ENCODE measurements around the gene FTO. TPM values are rescaled to one million over a fixed set of nuclear protein-coding genes. Genes with fewer than 3 reads are reported as not detected.
A peak's percentile ranks its signal among the peaks of the same experiment; 100 is the strongest.

FTO gene
- total and polyA plus RNA-seq, 3 donors from 2014 or later: 32.4 to 64.7 (median 50.3) TPM

- no peak overlapping the region for H3K4me3 ChIP-seq
- TF ChIP-seq, protein P1, sequence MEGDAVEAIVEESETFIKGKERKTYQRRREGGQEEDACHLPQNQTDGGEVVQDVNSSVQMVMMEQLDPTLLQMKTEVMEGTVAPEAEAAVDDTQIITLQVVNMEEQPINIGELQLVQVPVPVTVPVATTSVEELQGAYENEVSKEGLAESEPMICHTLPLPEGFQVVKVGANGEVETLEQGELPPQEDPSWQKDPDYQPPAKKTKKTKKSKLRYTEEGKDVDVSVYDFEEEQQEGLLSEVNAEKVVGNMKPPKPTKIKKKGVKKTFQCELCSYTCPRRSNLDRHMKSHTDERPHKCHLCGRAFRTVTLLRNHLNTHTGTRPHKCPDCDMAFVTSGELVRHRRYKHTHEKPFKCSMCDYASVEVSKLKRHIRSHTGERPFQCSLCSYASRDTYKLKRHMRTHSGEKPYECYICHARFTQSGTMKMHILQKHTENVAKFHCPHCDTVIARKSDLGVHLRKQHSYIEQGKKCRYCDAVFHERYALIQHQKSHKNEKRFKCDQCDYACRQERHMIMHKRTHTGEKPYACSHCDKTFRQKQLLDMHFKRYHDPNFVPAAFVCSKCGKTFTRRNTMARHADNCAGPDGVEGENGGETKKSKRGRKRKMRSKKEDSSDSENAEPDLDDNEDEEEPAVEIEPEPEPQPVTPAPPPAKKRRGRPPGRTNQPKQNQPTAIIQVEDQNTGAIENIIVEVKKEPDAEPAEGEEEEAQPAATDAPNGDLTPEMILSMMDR (IDR thresholded peaks at IDR 0.05): no peak
- no peak for TF ChIP-seq POLR2A (IDR thresholded peaks at IDR 0.05)
- H3K27me3 ChIP-seq: no peaks in the 10 kb centered on the region
- DNase-seq: no peak
- H3K4me1 ChIP-seq: no peaks in the 10 kb centered on the region
- intact Hi-C loops (cut with DNase I; ENCODE audit: low total_unique reads): no loop called here
- H3K27ac ChIP-seq: no peak overlapping the region
- WGBS, 2 donors: 80% methylated on average over 9 of the region's 9 CpGs
- H3K9me3 ChIP-seq: no peaks in the 10 kb centered on the region
- no peaks in the 10 kb centered on the region for H3K36me3 ChIP-seq (ENCODE audit: low read depth, missing control alignments)
Observed at GRCh38 chr16:53891409-53892139, 187.6 kb downstream of the FTO start.

DNA sequence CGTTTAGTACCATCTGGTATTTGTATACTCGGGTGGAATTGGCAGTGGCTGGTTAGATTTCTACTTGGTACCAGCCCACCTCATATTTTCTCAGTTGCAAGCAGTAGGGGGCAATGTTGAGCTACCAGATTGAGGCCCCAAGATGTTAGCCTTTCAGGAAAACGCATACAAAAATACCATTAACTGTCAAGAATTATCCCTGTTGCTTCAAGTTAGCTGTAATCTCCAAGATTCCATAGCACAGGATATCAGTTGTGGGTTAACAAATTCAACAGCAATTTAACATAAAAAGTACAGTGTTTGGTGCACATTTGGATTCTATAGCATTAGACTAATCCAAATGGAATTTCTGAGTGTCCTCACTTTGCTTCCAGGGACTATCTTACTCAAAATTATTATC is 188.2 kb downstream of the FTO start:
- 37 to 47% methylated on average over 3 of the region's 3 CpGs for WGBS, 2 donors
- TF ChIP-seq POLR2A (IDR thresholded peaks at IDR 0.05): no peak
- TF ChIP-seq, protein P1 (IDR thresholded peaks at IDR 0.05): peak; percentile 42 to 63 (median 61)
- Histone ChIP-seq H3K4me3 (no peak overlapping the region), H3K9me3 (no peaks in the 10 kb centered on the region), H3K36me3 (ENCODE audit: low read depth, missing control alignments) (no peaks in the 10 kb centered on the region), H3K4me1 (no peaks in the 10 kb centered on the region), H3K27ac (no peak overlapping the region), H3K27me3 (no peaks in the 10 kb centered on the region)
- DNase-seq: peak; percentile 65
- intact Hi-C loops (cut with DNase I; ENCODE audit: low total_unique reads): no loop called here

DNA sequence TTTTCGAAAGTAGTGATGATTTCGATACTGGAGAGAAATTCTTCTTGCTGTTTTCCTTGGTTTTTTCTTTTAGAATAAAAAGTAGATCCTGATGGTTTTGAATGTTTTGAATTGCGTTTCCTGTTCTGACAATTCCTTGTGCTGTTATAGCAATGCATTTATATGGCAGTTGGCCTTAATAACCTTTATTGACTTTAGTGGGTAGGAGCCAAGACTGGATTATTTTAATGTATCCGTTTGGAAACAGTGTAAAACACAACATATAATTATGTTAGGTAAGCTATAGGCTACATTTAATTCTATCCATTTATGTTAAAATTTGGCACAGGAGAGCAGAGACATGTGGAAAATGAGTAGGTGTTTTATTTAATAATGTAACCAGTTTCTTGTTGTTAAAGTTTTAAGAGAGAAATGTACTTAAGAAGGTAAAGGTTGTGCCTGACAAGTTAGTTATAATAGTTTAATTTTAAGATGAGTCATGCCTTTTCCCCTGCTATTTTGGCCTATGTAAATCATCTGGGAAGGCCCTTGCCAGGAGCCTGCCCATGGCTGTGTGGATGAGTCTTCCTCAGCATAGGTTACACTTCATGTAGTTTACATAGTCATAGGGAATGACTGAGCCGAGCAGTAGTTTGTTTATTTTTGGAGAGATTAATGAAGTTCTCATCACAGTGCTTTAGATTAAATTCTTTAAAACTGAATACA is 189.9 kb downstream of the FTO start:
- Histone ChIP-seq H3K4me1 (no peaks in the 10 kb centered on the region), H3K4me3 (no peak overlapping the region), H3K27me3 (no peaks in the 10 kb centered on the region), H3K9me3 (no peaks in the 10 kb centered on the region), H3K27ac (no peak overlapping the region), H3K36me3 (ENCODE audit: low read depth, missing control alignments) (no peaks in the 10 kb centered on the region)
- DNase-seq: no peak
- intact Hi-C loops (cut with DNase I; ENCODE audit: low total_unique reads): no loop called here
- 75 to 80% methylated on average over 5 of the region's 5 CpGs for WGBS, 2 donors
- no peak for TF ChIP-seq POLR2A (IDR thresholded peaks at IDR 0.05)
- TF ChIP-seq, protein P1 (IDR thresholded peaks at IDR 0.05): no peak

DNA sequence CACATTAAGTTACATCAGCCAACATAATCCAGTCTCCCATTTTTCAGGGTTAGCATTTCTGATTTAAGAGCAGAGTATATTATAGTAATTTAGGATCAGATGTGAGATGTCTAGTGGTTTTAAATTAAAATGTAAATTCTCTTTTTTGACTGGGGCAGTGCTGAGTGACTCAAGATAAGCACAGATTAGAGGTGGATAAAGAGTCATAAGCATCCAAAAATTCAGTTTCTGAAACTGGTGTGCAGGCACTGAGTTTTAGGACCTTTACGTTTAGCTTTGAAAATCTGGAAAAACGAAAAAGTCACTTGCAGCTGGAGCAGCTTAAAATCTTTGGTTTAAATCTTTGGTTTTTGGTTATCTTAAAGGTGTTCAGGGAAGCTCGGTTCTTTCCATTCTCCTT is 190.7 kb downstream of the FTO start:
- Histone ChIP-seq H3K9me3 (no peaks in the 10 kb centered on the region), H3K4me1 (no peaks in the 10 kb centered on the region), H3K4me3 (no peak overlapping the region), H3K27ac (no peak overlapping the region), H3K36me3 (ENCODE audit: low read depth, missing control alignments) (no peaks in the 10 kb centered on the region), H3K27me3 (no peaks in the 10 kb centered on the region)
- TF ChIP-seq, protein P1 (IDR thresholded peaks at IDR 0.05): no peak
- no peak for TF ChIP-seq POLR2A (IDR thresholded peaks at IDR 0.05)
- WGBS, 2 donors: 88 to 90% methylated on average over 3 of the region's 3 CpGs
- intact Hi-C loops (cut with DNase I; ENCODE audit: low total_unique reads): no loop called here
- DNase-seq: no peak

Data from testis (tissue), 3 donors.